Brain microvascular endothelial cell (primary cell): ENCODE data around the gene PSMD2.

ENCODE experiments used
- DNase-seq: peaks from one replicate; pipeline ENCODE4 v3.0.0-alpha.2; 2020
- H3K27ac ChIP-seq: fragments of 250-450 bp; sonication (Bioruptor Pico); 2 replicates; pipeline ENCODE4 v1.5.1; 2020; ENCODE audit warnings: mild to moderate bottlenecking, moderate library complexity
- H3K27me3 ChIP-seq: fragments of 250-450 bp; sonication (Bioruptor Pico); replicated peaks from 2 replicates; pipeline ENCODE4 v1.5.1; 2020; ENCODE audit warnings: mild to moderate bottlenecking
- H3K36me3 ChIP-seq: fragments of 250-450 bp; sonication (Bioruptor Pico); replicated peaks from 2 replicates; pipeline ENCODE4 v1.5.1; 2020; ENCODE audit warnings: mild to moderate bottlenecking
- H3K4me3 ChIP-seq: 2 replicates; pipeline ENCODE4 v1.5.1; 2011; ENCODE audit warnings: low read depth, mild to moderate bottlenecking, control low read depth, low read length, moderate library complexity
- in situ Hi-C: cut with HindIII; loops from 2 replicates; pipeline ENCODE4 v1.10.0; 2017; ENCODE audit warnings: low sequenced_read_pairs, low pct_ligation_motif_present
- TF ChIP-seq, protein P1 (sequence below): IDR thresholded peaks from 2 replicates; pipeline ENCODE4 v1.5.1; 2011; ENCODE audit warnings: low read depth, mild to moderate bottlenecking, moderate library complexity, low read length, control low read depth, inconsistent platforms; ENCODE audit errors: missing control alignments

PSMD2 gene

DNA sequence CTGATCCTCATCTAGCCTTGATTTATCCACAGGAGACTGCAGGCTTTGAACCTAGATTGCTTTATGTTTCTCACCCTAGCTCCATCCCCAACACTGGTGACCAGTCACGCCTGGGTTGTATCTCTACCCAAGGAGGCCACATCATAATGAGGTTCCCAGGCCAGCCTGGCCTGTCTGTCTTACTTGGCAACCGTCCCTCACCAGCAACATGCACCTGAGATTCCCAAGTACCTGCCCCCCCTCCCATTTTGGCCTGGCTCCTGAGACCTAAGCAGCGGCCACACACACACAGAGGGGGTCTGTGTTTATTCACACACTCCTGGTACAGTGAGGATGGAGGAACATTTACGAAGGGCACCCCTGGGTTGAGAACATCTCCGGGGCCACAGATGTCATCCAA is 40.1 kb upstream of the PSMD2 start:
- H3K27me3 ChIP-seq = peaks cover 1% of the 10 kb centered on the region
- in situ Hi-C loops = no loop called here
- H3K36me3 ChIP-seq = no peaks in the 10 kb centered on the region
- TF ChIP-seq, protein P1, sequence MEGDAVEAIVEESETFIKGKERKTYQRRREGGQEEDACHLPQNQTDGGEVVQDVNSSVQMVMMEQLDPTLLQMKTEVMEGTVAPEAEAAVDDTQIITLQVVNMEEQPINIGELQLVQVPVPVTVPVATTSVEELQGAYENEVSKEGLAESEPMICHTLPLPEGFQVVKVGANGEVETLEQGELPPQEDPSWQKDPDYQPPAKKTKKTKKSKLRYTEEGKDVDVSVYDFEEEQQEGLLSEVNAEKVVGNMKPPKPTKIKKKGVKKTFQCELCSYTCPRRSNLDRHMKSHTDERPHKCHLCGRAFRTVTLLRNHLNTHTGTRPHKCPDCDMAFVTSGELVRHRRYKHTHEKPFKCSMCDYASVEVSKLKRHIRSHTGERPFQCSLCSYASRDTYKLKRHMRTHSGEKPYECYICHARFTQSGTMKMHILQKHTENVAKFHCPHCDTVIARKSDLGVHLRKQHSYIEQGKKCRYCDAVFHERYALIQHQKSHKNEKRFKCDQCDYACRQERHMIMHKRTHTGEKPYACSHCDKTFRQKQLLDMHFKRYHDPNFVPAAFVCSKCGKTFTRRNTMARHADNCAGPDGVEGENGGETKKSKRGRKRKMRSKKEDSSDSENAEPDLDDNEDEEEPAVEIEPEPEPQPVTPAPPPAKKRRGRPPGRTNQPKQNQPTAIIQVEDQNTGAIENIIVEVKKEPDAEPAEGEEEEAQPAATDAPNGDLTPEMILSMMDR = no peak
- H3K4me3 ChIP-seq = no peak overlapping the region
- no peak for DNase-seq
- no peak overlapping the region for H3K27ac ChIP-seq

DNA sequence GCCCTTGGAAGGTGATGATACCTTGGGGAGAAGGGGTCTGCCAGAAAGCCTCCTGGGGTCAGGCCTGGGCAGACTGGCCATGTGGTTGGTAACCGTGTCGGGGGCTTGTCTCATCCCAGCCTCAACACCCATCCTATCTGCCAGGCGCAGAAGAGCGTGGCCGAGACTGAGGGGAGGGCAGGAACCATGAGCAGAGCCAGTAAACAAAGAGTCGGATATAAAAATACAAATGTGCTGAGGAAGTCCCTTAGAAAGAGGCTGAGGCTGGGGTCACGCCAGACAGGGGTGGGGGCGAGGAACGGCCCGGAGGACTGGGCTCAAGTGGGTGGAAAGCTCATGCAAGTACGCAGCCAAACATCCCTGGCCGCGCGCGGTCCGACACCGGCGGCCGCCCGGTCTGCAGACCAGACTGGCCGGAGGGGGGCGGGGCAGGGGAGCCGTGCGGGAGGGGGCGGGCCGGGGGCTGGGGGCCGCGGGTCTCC is 39.6 kb upstream of the PSMD2 start:
- in situ Hi-C loops = no loop called here
- H3K27ac ChIP-seq = no peak overlapping the region
- H3K4me3 ChIP-seq = no peak overlapping the region
- TF ChIP-seq, protein P1 = no peak
- DNase-seq = no peak
- H3K27me3 ChIP-seq = peaks cover 1% of the 10 kb centered on the region
- H3K36me3 ChIP-seq = no peaks in the 10 kb centered on the region

DNA sequence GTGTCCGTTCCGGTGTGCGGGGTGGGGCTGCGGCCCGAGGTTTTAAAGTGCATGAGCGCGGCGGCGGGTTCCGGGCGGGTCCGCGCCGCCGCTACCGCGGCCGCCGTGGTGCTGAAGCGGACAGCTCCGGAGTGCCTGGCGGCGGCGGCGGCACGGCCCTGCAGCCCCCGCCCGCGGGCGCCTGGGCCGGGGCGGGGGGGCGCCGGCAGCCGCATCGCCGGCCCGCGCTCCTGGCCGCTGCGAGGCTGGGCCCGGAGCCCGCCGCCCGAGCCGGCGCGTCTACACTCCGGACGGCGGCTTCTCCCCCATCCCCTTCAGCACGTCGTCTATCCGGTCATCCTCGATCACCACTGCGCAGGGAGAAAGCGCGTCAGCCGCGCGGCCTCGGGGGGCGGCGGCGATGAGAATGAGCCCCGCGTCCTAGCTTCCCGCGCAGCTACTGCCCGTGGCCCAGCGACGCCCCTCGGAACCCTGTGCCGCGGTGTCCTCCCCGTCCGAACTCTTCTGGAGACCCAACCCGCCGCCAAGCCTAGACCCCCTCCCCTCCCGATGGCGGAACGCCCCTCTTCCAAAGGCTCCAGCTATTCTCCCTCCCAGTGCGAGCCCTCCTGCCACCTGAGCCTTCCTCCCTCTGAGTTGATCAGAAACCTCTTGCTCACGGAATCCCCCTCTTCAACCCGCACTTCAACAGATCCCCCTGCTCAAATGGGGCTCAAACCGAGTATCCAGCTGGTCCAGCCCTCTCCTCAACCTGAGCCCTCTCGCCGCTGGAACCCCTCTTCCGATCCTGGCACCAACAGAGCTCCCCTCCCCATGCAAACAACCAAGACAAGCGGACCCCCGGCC is 38.9 kb upstream of the PSMD2 start:
- Histone ChIP-seq H3K27ac (no peak overlapping the region), H3K27me3 (peaks cover 1% of the 10 kb centered on the region), H3K36me3 (no peaks in the 10 kb centered on the region), H3K4me3 (peak overlapping the region; percentile 59)
- in situ Hi-C loops = no loop called here
- TF ChIP-seq, protein P1 = no peak
- peak; percentile 20 for DNase-seq

DNA sequence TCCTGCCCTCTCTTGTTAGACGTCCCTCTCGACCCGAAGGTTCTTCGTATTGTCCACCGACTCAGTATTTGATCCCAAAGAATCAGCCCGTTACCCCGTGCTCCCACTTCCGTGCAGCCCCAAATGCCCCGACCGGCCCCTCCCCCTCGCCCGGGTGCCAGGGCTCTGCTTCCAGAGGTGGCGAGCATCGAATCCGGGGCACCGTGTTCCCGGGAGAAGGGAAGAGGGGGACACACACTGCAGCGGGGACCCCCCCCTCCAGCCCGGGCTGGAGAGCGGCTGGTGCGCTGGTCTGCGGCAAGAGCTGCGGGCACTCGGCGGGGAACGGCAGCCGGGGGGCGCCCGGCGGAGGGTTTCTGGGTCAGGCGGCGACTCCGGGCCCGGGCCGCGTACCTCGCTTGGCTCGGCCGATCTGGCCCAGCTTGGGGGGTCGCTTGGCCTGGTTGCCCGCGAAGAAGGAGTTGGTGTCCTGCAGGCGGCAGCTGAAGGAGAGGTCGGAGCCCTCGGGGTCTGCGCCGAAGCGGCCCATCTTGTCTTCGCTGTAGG is 38.2 kb upstream of the PSMD2 start:
- Histone ChIP-seq H3K27ac (no peak overlapping the region), H3K27me3 (peaks cover 1% of the 10 kb centered on the region), H3K4me3 (peak overlapping the region; percentile 59), H3K36me3 (no peaks in the 10 kb centered on the region)
- TF ChIP-seq, protein P1 = no peak
- DNase-seq = no peak
- in situ Hi-C loops = no loop called here

DNA sequence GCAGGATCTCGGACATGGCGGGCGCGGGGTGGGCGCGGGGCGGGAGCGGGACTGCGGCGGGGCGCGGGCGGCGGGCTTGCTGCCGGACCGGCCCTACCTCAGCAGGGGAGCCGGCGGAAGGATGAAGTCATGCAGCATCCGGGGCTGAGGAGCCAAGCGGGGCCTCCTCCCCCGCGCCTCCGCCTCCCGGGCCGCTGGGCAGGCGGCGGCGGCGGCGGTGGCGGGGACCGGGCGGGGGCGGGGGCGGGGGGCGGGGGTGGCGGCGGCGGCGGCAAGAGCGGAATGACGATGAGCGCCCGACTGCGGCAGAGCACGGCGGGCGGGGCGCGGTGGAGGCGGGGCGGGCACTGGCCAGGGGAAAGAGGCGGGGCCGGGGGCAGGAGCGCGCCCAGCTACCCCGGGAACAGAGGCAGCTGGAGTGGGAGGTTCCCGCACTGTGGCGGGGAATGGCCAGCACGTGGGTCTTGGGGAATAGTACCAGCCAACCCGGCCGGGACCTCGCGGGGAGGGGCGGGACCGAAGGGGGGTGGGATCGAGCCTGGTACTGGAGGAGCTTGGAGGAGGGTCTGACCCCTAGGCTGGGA is 37.7 kb upstream of the PSMD2 start, which contains the start of gene CAMK2N2:
Gene CAMK2N2, minus strand, starts transcription at position 284 of the 584 bp plus-strand sequence. Its CDS starts 268 bp downstream, at position 16.
- DNase-seq = peak; percentile 31
- in situ Hi-C loops = no loop called here
- H3K27ac ChIP-seq = no peak within 1 kb of the TSS
- peak within 1 kb of the TSS; percentile 59 for H3K4me3 ChIP-seq
- TF ChIP-seq, protein P1 = no peak
- H3K36me3 ChIP-seq = no peaks in the 10 kb centered on the region
- peaks cover 1% of the 10 kb centered on the region for H3K27me3 ChIP-seq
